ENCODE results near the gene BICRAL. TPM values are rescaled to one million over a fixed set of nuclear protein-coding genes. Genes with fewer than 3 reads are reported as not detected.
A peak's percentile ranks its signal among the peaks of the same experiment; 100 is the strongest.
"Not testable (repeated sequence)": the region's sequence is repeated elsewhere in the genome, so short reads cannot be mapped to it uniquely, and the experiment has no call there.

BICRAL gene
- total RNA-seq, 2 donors from 2014 or later, result 21.0 to 26.2 TPM

- Histone ChIP-seq H3K36me3 (no peaks in the 10 kb centered on the region), H3K27ac (no peak overlapping the region), H3K9me3 (no peaks in the 10 kb centered on the region), H3K4me3 (no peak overlapping the region), H3K27me3 (replicated peaks; ENCODE audit: insufficient read depth) (no peaks in the 10 kb centered on the region), H3K4me1 (replicated peaks) (no peaks in the 10 kb centered on the region)
- WGBS, result 83% methylated on average over 4 of the region's 4 CpGs
- no peak for TF ChIP-seq POLR2A (IDR thresholded peaks at IDR 0.05)
- TF ChIP-seq CTCF (IDR thresholded peaks at IDR 0.05), result no peak
- TF ChIP-seq POLR2AphosphoS5 (IDR thresholded peaks at IDR 0.05), result no peak
- intact Hi-C loops (cut with DNase I), result no loop called here
- no peak for DNase-seq (ENCODE audit: low spot score)
Measured at GRCh38 chr6:42796171-42796570, 14.3 kb downstream of the BICRAL start.

- H3K27me3 ChIP-seq (replicated peaks; ENCODE audit: insufficient read depth); H3K4me3 ChIP-seq; H3K27ac ChIP-seq; H3K36me3 ChIP-seq; H3K9me3 ChIP-seq; intact Hi-C loops (cut with DNase I); DNase-seq (ENCODE audit: low spot score); H3K4me1 ChIP-seq (replicated peaks): not testable (repeated sequence)
- 84% methylated on average over 3 of the region's 3 CpGs for WGBS
Measured at GRCh38 chr6:42797696-42798095, 15.8 kb downstream of the BICRAL start.

- WGBS, result 96% methylated on average over 7 of the region's 7 CpGs
- TF ChIP-seq POLR2AphosphoS5 (IDR thresholded peaks at IDR 0.05), result no peak
- TF ChIP-seq CTCF (IDR thresholded peaks at IDR 0.05), result no peak
- TF ChIP-seq POLR2A (IDR thresholded peaks at IDR 0.05), result no peak
- Histone ChIP-seq H3K4me3 (no peak overlapping the region), H3K27me3 (replicated peaks; ENCODE audit: insufficient read depth) (no peaks in the 10 kb centered on the region), H3K36me3 (no peaks in the 10 kb centered on the region), H3K27ac (no peak overlapping the region), H3K4me1 (replicated peaks) (no peaks in the 10 kb centered on the region), H3K9me3 (no peaks in the 10 kb centered on the region)
- no peak for DNase-seq (ENCODE audit: low spot score)
- intact Hi-C loops (cut with DNase I), result no loop called here
Measured at GRCh38 chr6:42805297-42805861, 23.5 kb downstream of the BICRAL start.

GRCh38 chr6:42806359-42806758, 24.5 kb downstream of the BICRAL start:
- over 99% methylated on average over 7 of the region's 7 CpGs for WGBS
- H3K4me3 ChIP-seq; H3K9me3 ChIP-seq; H3K27ac ChIP-seq; intact Hi-C loops (cut with DNase I); H3K36me3 ChIP-seq; H3K4me1 ChIP-seq (replicated peaks); H3K27me3 ChIP-seq (replicated peaks; ENCODE audit: insufficient read depth); DNase-seq (ENCODE audit: low spot score): not testable (repeated sequence)

GRCh38 chr6:42808492-42809483, 26.9 kb downstream of the BICRAL start:
- H3K27me3 ChIP-seq (replicated peaks; ENCODE audit: insufficient read depth), result no peaks in the 10 kb centered on the region
- DNase-seq (ENCODE audit: low spot score), result no peak
- 60% methylated on average over 11 of the region's 11 CpGs for whole genome bisulfite sequencing

More at GRCh38 chr6:42808492-42809483, 26.9 kb downstream of the BICRAL start:
- Histone ChIP-seq H3K36me3 (no peaks in the 10 kb centered on the region), H3K4me1 (replicated peaks) (no peaks in the 10 kb centered on the region), H3K27ac (peak overlapping the region; percentile 14 to 16), H3K9me3 (no peaks in the 10 kb centered on the region), H3K4me3 (no peak overlapping the region)
- TF ChIP-seq POLR2AphosphoS5 (IDR thresholded peaks at IDR 0.05) (no peak), CTCF (IDR thresholded peaks at IDR 0.05) (no peak), POLR2A (IDR thresholded peaks at IDR 0.05) (no peak)
- intact Hi-C loops (cut with DNase I), result no loop called here

Data from prostate gland (tissue), 2 donors.